ENCODE results near the gene PRR14. TPM values are rescaled to one million over a fixed set of nuclear protein-coding genes. Genes with fewer than 3 reads are reported as not detected.
"Not testable (repeated sequence)": the region's sequence is repeated elsewhere in the genome, so short reads cannot be mapped to it uniquely, and the experiment has no call there.

PRR14 gene
- total RNA-seq, 1 experiment from 2014 or later, result 5.0 TPM

- in situ Hi-C loops (cut with HindIII; ENCODE audit: low pct_unique_long_range_greater_than_20kb, low sequenced_read_pairs), result no loop called here
- DNase-seq (ENCODE audit: low read depth, low spot score), result peak; percentile 79
These were observed 27.1 kb upstream of the PRR14 start for GRCh38 chr16:30623536-30624283.

- DNase-seq (ENCODE audit: low read depth, low spot score), result no peak
- in situ Hi-C loops (cut with HindIII; ENCODE audit: low pct_unique_long_range_greater_than_20kb, low sequenced_read_pairs), result no loop called here
These were observed 24.5 kb upstream of the PRR14 start for GRCh38 chr16:30626236-30626635.

- DNase-seq (ENCODE audit: low read depth, low spot score), result peak; percentile 83
- in situ Hi-C loops (cut with HindIII; ENCODE audit: low pct_unique_long_range_greater_than_20kb, low sequenced_read_pairs), result no loop called here
These were observed 21.9 kb upstream of the PRR14 start for GRCh38 chr16:30628628-30629540.

- in situ Hi-C loops (cut with HindIII; ENCODE audit: low pct_unique_long_range_greater_than_20kb, low sequenced_read_pairs); DNase-seq (ENCODE audit: low read depth, low spot score): not testable (repeated sequence)
These were observed 18.3 kb upstream of the PRR14 start for GRCh38 chr16:30632454-30632853.

- in situ Hi-C loops (cut with HindIII; ENCODE audit: low pct_unique_long_range_greater_than_20kb, low sequenced_read_pairs), result no loop called here
These were observed 17.2 kb upstream of the PRR14 start for GRCh38 chr16:30633526-30633925.

GRCh38 chr16:30636599-30636998, 14.2 kb upstream of the PRR14 start:
- in situ Hi-C loops (cut with HindIII; ENCODE audit: low pct_unique_long_range_greater_than_20kb, low sequenced_read_pairs), result no loop called here

More at GRCh38 chr16:30633526-30633925, 17.2 kb upstream of the PRR14 start:
- no peak for DNase-seq (ENCODE audit: low read depth, low spot score)

GRCh38 chr16:30637139-30637538, 13.6 kb upstream of the PRR14 start:
- in situ Hi-C loops (cut with HindIII; ENCODE audit: low pct_unique_long_range_greater_than_20kb, low sequenced_read_pairs); DNase-seq (ENCODE audit: low read depth, low spot score): not testable (repeated sequence)

More at GRCh38 chr16:30636599-30636998, 14.2 kb upstream of the PRR14 start:
- DNase-seq (ENCODE audit: low read depth, low spot score), result no peak

- in situ Hi-C loops (cut with HindIII; ENCODE audit: low pct_unique_long_range_greater_than_20kb, low sequenced_read_pairs), result no loop called here
- peak; percentile 76 for DNase-seq (ENCODE audit: low read depth, low spot score)
These were observed 12.8 kb upstream of the PRR14 start for GRCh38 chr16:30637944-30638343.

GRCh38 chr16:30641378-30641982, 9.3 kb upstream of the PRR14 start:
- no peak for DNase-seq (ENCODE audit: low read depth, low spot score)
- in situ Hi-C loops (cut with HindIII; ENCODE audit: low pct_unique_long_range_greater_than_20kb, low sequenced_read_pairs), result no loop called here

GRCh38 chr16:30644334-30644830, 6.4 kb upstream of the PRR14 start:
- DNase-seq (ENCODE audit: low read depth, low spot score), result no peak
- in situ Hi-C loops (cut with HindIII; ENCODE audit: low pct_unique_long_range_greater_than_20kb, low sequenced_read_pairs), result no loop called here

GRCh38 chr16:30645727-30646126, 5.0 kb upstream of the PRR14 start:
- in situ Hi-C loops (cut with HindIII; ENCODE audit: low pct_unique_long_range_greater_than_20kb, low sequenced_read_pairs), result no loop called here
- no peak for DNase-seq (ENCODE audit: low read depth, low spot score)

GRCh38 chr16:30647274-30647571, 3.5 kb upstream of the PRR14 start:
- no peak for DNase-seq (ENCODE audit: low read depth, low spot score)
- in situ Hi-C loops (cut with HindIII; ENCODE audit: low pct_unique_long_range_greater_than_20kb, low sequenced_read_pairs), result no loop called here

GRCh38 chr16:30649725-30650368, 913 bp upstream of the PRR14 start:
- no peak for DNase-seq (ENCODE audit: low read depth, low spot score)
- in situ Hi-C loops (cut with HindIII; ENCODE audit: low pct_unique_long_range_greater_than_20kb, low sequenced_read_pairs), result no loop called here

GRCh38 chr16:30651124-30652004, 604 bp downstream of the PRR14 start:
- DNase-seq (ENCODE audit: low read depth, low spot score), result peak; percentile 54
- in situ Hi-C loops (cut with HindIII; ENCODE audit: low pct_unique_long_range_greater_than_20kb, low sequenced_read_pairs), result no loop called here

- in situ Hi-C loops (cut with HindIII; ENCODE audit: low pct_unique_long_range_greater_than_20kb, low sequenced_read_pairs), result no loop called here
- DNase-seq (ENCODE audit: low read depth, low spot score), result no peak
These were observed 1.2 kb downstream of the PRR14 start for GRCh38 chr16:30652005-30652296.

GRCh38 chr16:30652718-30653117, 2.0 kb downstream of the PRR14 start:
- in situ Hi-C loops (cut with HindIII; ENCODE audit: low pct_unique_long_range_greater_than_20kb, low sequenced_read_pairs), result no loop called here
- DNase-seq (ENCODE audit: low read depth, low spot score), result no peak

- in situ Hi-C loops (cut with HindIII; ENCODE audit: low pct_unique_long_range_greater_than_20kb, low sequenced_read_pairs), result no loop called here
- DNase-seq (ENCODE audit: low read depth, low spot score), result no peak
These were observed 4.1 kb downstream of the PRR14 start for GRCh38 chr16:30654856-30655255.

All from SK-MEL-5 (cell line).